ENCODE data around the gene KCNH5.

GRCh38 chr14:63026491-63026890, 18.8 kb downstream of the KCNH5 start:
- TF ChIP-seq HMGXB4 (CRISPR knock-in tag; IDR thresholded peaks at IDR 0.05; ENCODE audit: borderline replicate concordance in 1 of 2, low read depth in 1 of 2) (no peak), ADNP (CRISPR knock-in tag; IDR thresholded peaks at IDR 0.05) (no peak), ZNF296 (CRISPR knock-in tag; conservative IDR thresholded peaks at IDR 0.05) (no peak), TEAD2 (CRISPR knock-in tag; IDR thresholded peaks at IDR 0.05) (no peak)
